ENCODE results near the gene CTDSPL2.

- TF ChIP-seq CTCF (conservative IDR thresholded peaks at IDR 0.05; ENCODE audit: low read length) (no peak), EZH2phosphoT487 (IDR thresholded peaks at IDR 0.05; ENCODE audit: borderline replicate concordance) (no peak)
These were observed 127.7 kb downstream of the CTDSPL2 start for GRCh38 chr15:44554934-44555723.

All from Loucy (cell line).